GM08714 (cell line): Measurements from ENCODE around the gene DDX24.
"Not testable (repeated sequence)": the region's sequence is repeated elsewhere in the genome, so short reads cannot be mapped to it uniquely, and the experiment has no call there.

Source experiments
- H3K4me3 ChIP-seq: fragments of 200-500 bp; sonication (Bioruptor generic); 2 replicates; pipeline ENCODE4 v1.5.1; 2014; ENCODE audit warnings: mild to moderate bottlenecking, low read length, inconsistent platforms
- ZNF274 ChIP-seq: IDR thresholded peaks from 2 replicates; pipeline ENCODE4 v1.6.1; 2012; ENCODE audit warnings: mild to moderate bottlenecking, low read depth, low read length

Gene DDX24

GRCh38 chr14:94079891-94080620 is 946 bp downstream of the DDX24 start:
- peak overlapping the region; percentile 85 for H3K4me3 ChIP-seq
- no peak for TF ChIP-seq ZNF274

- TF ChIP-seq ZNF274, result no peak
- H3K4me3 ChIP-seq, result no peak overlapping the region; the same call in 1 of the 2 replicates
These were observed 3.2 kb downstream of the DDX24 start for GRCh38 chr14:94077823-94078222.

GRCh38 chr14:94077111-94077821 is 3.7 kb downstream of the DDX24 start:
- no peak for TF ChIP-seq ZNF274
- H3K4me3 ChIP-seq, result no peak overlapping the region; the same call in 1 of the 2 replicates

- H3K4me3 ChIP-seq, result no peak overlapping the region
- no peak for TF ChIP-seq ZNF274
These were observed 6.0 kb downstream of the DDX24 start for GRCh38 chr14:94075008-94075407.

GRCh38 chr14:94074534-94074933 is 6.5 kb downstream of the DDX24 start:
- TF ChIP-seq ZNF274, result no peak
- no peak overlapping the region for H3K4me3 ChIP-seq

GRCh38 chr14:94072076-94072475 is 8.9 kb downstream of the DDX24 start:
- not testable (repeated sequence) for H3K4me3 ChIP-seq

GRCh38 chr14:94066089-94066676 is 14.8 kb downstream of the DDX24 start:
- no peak for TF ChIP-seq ZNF274

GRCh38 chr14:94062344-94062940 is 18.6 kb downstream of the DDX24 start:
- H3K4me3 ChIP-seq, result no peak overlapping the region
- no peak for TF ChIP-seq ZNF274

More at GRCh38 chr14:94066089-94066676, 14.8 kb downstream of the DDX24 start:
- H3K4me3 ChIP-seq, result no peak overlapping the region

GRCh38 chr14:94059998-94060397 is 21.0 kb downstream of the DDX24 start:
- TF ChIP-seq ZNF274, result no peak
- no peak overlapping the region for H3K4me3 ChIP-seq

GRCh38 chr14:94058674-94059138 is 22.3 kb downstream of the DDX24 start:
- TF ChIP-seq ZNF274, result no peak

GRCh38 chr14:94058128-94058673 is 22.8 kb downstream of the DDX24 start:
- no peak for TF ChIP-seq ZNF274
- no peak overlapping the region for H3K4me3 ChIP-seq

More at GRCh38 chr14:94058674-94059138, 22.3 kb downstream of the DDX24 start:
- no peak overlapping the region for H3K4me3 ChIP-seq

GRCh38 chr14:94056579-94057308 is 24.3 kb downstream of the DDX24 start:
- H3K4me3 ChIP-seq, result no peak overlapping the region
- TF ChIP-seq ZNF274, result no peak

- no peak for TF ChIP-seq ZNF274
These were observed 26.1 kb downstream of the DDX24 start for GRCh38 chr14:94054936-94055335.

More at GRCh38 chr14:94054936-94055335, 26.1 kb downstream of the DDX24 start:
- no peak overlapping the region for H3K4me3 ChIP-seq
